Measurements from ENCODE around the gene CCDC85C.

Gene CCDC85C

GRCh38 chr14:99566009-99566389 lies 38.0 kb downstream of the CCDC85C start:
- TF ChIP-seq CTCF (IDR thresholded peaks at IDR 0.05; ENCODE audit: low read length, missing control alignments): no peak
- H3K4me3 ChIP-seq (replicated peaks; ENCODE audit: low read depth, low read length): no peak overlapping the region
- no peak for DNase-seq (ENCODE audit: low read depth)

- TF ChIP-seq CTCF (IDR thresholded peaks at IDR 0.05; ENCODE audit: low read length, missing control alignments): no peak
- H3K4me3 ChIP-seq (replicated peaks; ENCODE audit: low read depth, low read length): no peak overlapping the region
- no peak for DNase-seq (ENCODE audit: low read depth)
Observed at GRCh38 chr14:99565383-99565782, 38.6 kb downstream of the CCDC85C start.

- no peak for DNase-seq (ENCODE audit: low read depth)
- no peak overlapping the region for H3K4me3 ChIP-seq (replicated peaks; ENCODE audit: low read depth, low read length)
- TF ChIP-seq CTCF (IDR thresholded peaks at IDR 0.05; ENCODE audit: low read length, missing control alignments): no peak
Observed at GRCh38 chr14:99564926-99565259, 39.1 kb downstream of the CCDC85C start.

- no peak for TF ChIP-seq CTCF (IDR thresholded peaks at IDR 0.05; ENCODE audit: low read length, missing control alignments)
- H3K4me3 ChIP-seq (replicated peaks; ENCODE audit: low read depth, low read length): no peak overlapping the region
- DNase-seq (ENCODE audit: low read depth): peak; percentile 91
Observed at GRCh38 chr14:99564256-99564925, 39.6 kb downstream of the CCDC85C start.

GRCh38 chr14:99563749-99564129 lies 40.3 kb downstream of the CCDC85C start:
- no peak for TF ChIP-seq CTCF (IDR thresholded peaks at IDR 0.05; ENCODE audit: low read length, missing control alignments)
- DNase-seq (ENCODE audit: low read depth): no peak

GRCh38 chr14:99562856-99563748 lies 40.9 kb downstream of the CCDC85C start:
- peak; percentile 75 for DNase-seq (ENCODE audit: low read depth)
- H3K4me3 ChIP-seq (replicated peaks; ENCODE audit: low read depth, low read length): no peak overlapping the region
- TF ChIP-seq CTCF (IDR thresholded peaks at IDR 0.05; ENCODE audit: low read length, missing control alignments): peak; percentile 51

More at GRCh38 chr14:99563749-99564129, 40.3 kb downstream of the CCDC85C start:
- H3K4me3 ChIP-seq (replicated peaks; ENCODE audit: low read depth, low read length): no peak overlapping the region
